Kidney (tissue), 14 donors: Measurements from ENCODE around the gene SQOR. TPM values are rescaled to one million over a fixed set of nuclear protein-coding genes. Genes with fewer than 3 reads are reported as not detected.

ENCODE experiments used
- DNase-seq, 5 donors: peaks; one replicate each; pipeline ENCODE4 v3.0.0-alpha.2; 2013 to 2020
- FAIRE-seq: peaks from 2 replicates; lab custom pipeline; 2012; peaks lifted over from hg19 to GRCh38; lab: Jason Lieb, UNC
- H3K27ac ChIP-seq, 2 donors: one replicate each; pipeline ENCODE4 v1.7.0; 2013; ENCODE audit warnings: low read depth in 2 of 2, low read length in 2 of 2, inconsistent platforms in 1 of 2
- H3K27me3 ChIP-seq: one replicate; pipeline ENCODE4 v1.7.1; 2013; ENCODE audit warnings: low read length, inconsistent platforms; ENCODE audit not compliant: control insufficient read depth, insufficient read depth
- H3K36me3 ChIP-seq, 3 donors: one replicate each; pipeline versions ENCODE4 v1.7.0 to v1.7.1; 2013; ENCODE audit warnings: low read length in 3 of 3, control low read depth in 1 of 3, inconsistent platforms in 1 of 3; ENCODE audit not compliant: insufficient read depth in 3 of 3, control insufficient read depth in 2 of 3
- H3K4me1 ChIP-seq, 3 donors: one replicate each; pipeline versions ENCODE4 v1.7.0 to v1.7.1; 2013; ENCODE audit warnings: low read length in 3 of 3, inconsistent platforms in 1 of 3, low read depth in 1 of 3; ENCODE audit not compliant: control insufficient read depth in 2 of 3, insufficient read depth in 2 of 3
- H3K4me3 ChIP-seq, 3 donors: one replicate each; pipeline versions ENCODE4 v1.7.0 to v1.8.1; 2013; ENCODE audit warnings: low read length in 3 of 3, control low read depth in 1 of 3, inconsistent platforms in 1 of 3
- H3K9ac ChIP-seq, 3 donors: one replicate each; pipeline versions ENCODE4 v1.7.0 to v1.7.1; 2013; ENCODE audit warnings: low read length in 3 of 3, control low read depth in 1 of 3, inconsistent platforms in 1 of 3
- H3K9me3 ChIP-seq, 3 donors: one replicate each; pipeline versions ENCODE4 v1.7.0 to v1.7.1; 2013; ENCODE audit warnings: low read length in 3 of 3, control low read depth in 1 of 3, inconsistent platforms in 1 of 3; ENCODE audit not compliant: control insufficient read depth in 2 of 3, insufficient read depth in 1 of 3
- CTCF ChIP-seq: IDR thresholded peaks from 3 replicates; pipeline ENCODE4 v1.5.1; 2012; ENCODE audit warnings: mild to moderate bottlenecking, moderate library complexity, borderline replicate concordance; ENCODE audit not compliant: insufficient read depth; ENCODE audit errors: extremely low read depth
- intact Hi-C: fragments of 100-400 bp; cut with DNase I; formaldehyde crosslinking; loops from one replicate; pipeline ENCODE4 v1.11.1; 2022
- polyA plus RNA-seq: library from polyadenylated mRNA; stranded (reverse); fragments of 350-450 nt; fragmentation: Illumina TruSeq; extraction: RNeasy Lipid Tissue Mini Kit (QIAGEN cat#74804); gene quantifications from one replicate; pipeline ENCODE4 v1.2.3, GENCODE V29; 2014; ENCODE audit warnings: low read depth, low replicate concordance; ENCODE audit not compliant: insufficient read depth
- total RNA-seq: library from RNA; stranded (reverse); fragmentation: NEBNext Ultra II Directional; extraction: Animal tissue kit (Norgen Biotek cat#: 25700); gene quantifications from one replicate; pipeline ENCODE4 v1.2.1, GENCODE V29; 2021
- donor health status: control.
- donor health status: control.
- donor health status: control.
- donor health status: control.
- donor health status: control.
- donor health status: DM: yes; HTN: yes; CAD: no.
- donor health status: Normal renal cell carcinoma (clear cell type).

SQOR gene
- total and polyA plus RNA-seq, 2 donors from 2014 or later, result 43.4 to 67.5 TPM

GRCh38 chr15:45710657-45711056 is 75.8 kb downstream of the SQOR start:
- intact Hi-C loops, result no loop called here
- H3K27me3 ChIP-seq, result peaks cover 4% of the 10 kb centered on the region
- H3K9ac ChIP-seq, result no peak overlapping the region
- DNase-seq, result peak in 1 of 5 donors; percentile 16
- no peaks in the 10 kb centered on the region for H3K9me3 ChIP-seq
- no peak overlapping the region for H3K27ac ChIP-seq
- no peak for FAIRE-seq
- no peak for TF ChIP-seq CTCF
- H3K36me3 ChIP-seq, result no peaks in the 10 kb centered on the region
- no peaks in the 10 kb centered on the region for H3K4me1 ChIP-seq
- no peak overlapping the region for H3K4me3 ChIP-seq

- no peaks in the 10 kb centered on the region for H3K4me1 ChIP-seq
- no peaks in the 10 kb centered on the region for H3K36me3 ChIP-seq
- intact Hi-C loops, result no loop called here
- H3K27ac ChIP-seq, result no peak overlapping the region
- H3K4me3 ChIP-seq, result no peak overlapping the region
- FAIRE-seq, result no peak
- H3K9ac ChIP-seq, result no peak overlapping the region
- no peaks in the 10 kb centered on the region for H3K9me3 ChIP-seq
- peaks cover 4% of the 10 kb centered on the region for H3K27me3 ChIP-seq
- TF ChIP-seq CTCF, result peak; percentile 79
- peak in 4 of 5 donors; percentile 68 to 80 (median 74) for DNase-seq
Observed at GRCh38 chr15:45714590-45715488, 80.0 kb downstream of the SQOR start.

- no peak for TF ChIP-seq CTCF
- intact Hi-C loops, result no loop called here
- peak in 1 of 5 donors; percentile 39 for DNase-seq
- Histone ChIP-seq H3K36me3 (no peaks in the 10 kb centered on the region), H3K9ac (no peak overlapping the region), H3K4me1 (no peaks in the 10 kb centered on the region), H3K4me3 (no peak overlapping the region), H3K27ac (no peak overlapping the region), H3K9me3 (no peaks in the 10 kb centered on the region), H3K27me3 (peaks cover 4% of the 10 kb centered on the region)
- peak; percentile 50 for FAIRE-seq
Observed at GRCh38 chr15:45715528-45715927, 80.7 kb downstream of the SQOR start.
